Adipose tissue (tissue), 3 donors: ENCODE results near the gene CWC27. TPM values are rescaled to one million over a fixed set of nuclear protein-coding genes. Genes with fewer than 3 reads are reported as not detected.

Experiments
- H3K27ac ChIP-seq: one replicate; pipeline ENCODE4 v1.5.1; 2013; ENCODE audit warnings: low read depth, low read length
- WGBS, 3 donors: extraction: QIAGEN DNeasy Blood & Tissue Kit; methylation state at CpG; one replicate each; pipeline ENCODE4 v1.1.7; 2013; 5-methylcytosine and 5-hydroxymethylcytosine counted together
- polyA plus RNA-seq, 3 donors: library from polyadenylated mRNA; stranded (reverse); fragments of 200-250 nt; gene quantifications; one replicate each; pipeline ENCODE4 v1.2.3, GENCODE V29; 2013
- donor health status: healthy with polysubstance abuse.
- donor health status: Bipolar disorder and iron deficiency.
- donor health status: healthy.

The CWC27 gene
- polyA plus RNA-seq, 3 donors, result 6.3 to 19.0 (median 11.2) TPM

- no peak overlapping the region for H3K27ac ChIP-seq
These were observed 179.1 kb downstream of the CWC27 start for GRCh38 chr5:64947801-64948200.

GRCh38 chr5:64949331-64949730 lies 180.6 kb downstream of the CWC27 start:
- WGBS, 3 donors, result 84 to 90% (median 88%) methylated on average over 3 of the region's 3 CpGs
- H3K27ac ChIP-seq, result no peak overlapping the region

- 92 to 96% (median 94%) methylated on average over 3 of the region's 3 CpGs for WGBS, 3 donors
These were observed 184.4 kb downstream of the CWC27 start for GRCh38 chr5:64952951-64953673.

GRCh38 chr5:64954518-64954917 lies 185.8 kb downstream of the CWC27 start:
- 88 to 100% (median 94%) methylated on average over 1 of the region's 1 CpG for WGBS, 3 donors
- H3K27ac ChIP-seq, result no peak overlapping the region

More at GRCh38 chr5:64952951-64953673, 184.4 kb downstream of the CWC27 start:
- no peak overlapping the region for H3K27ac ChIP-seq

GRCh38 chr5:64958757-64959391 lies 190.1 kb downstream of the CWC27 start:
- no peak overlapping the region for H3K27ac ChIP-seq

GRCh38 chr5:64963278-64963677 lies 194.5 kb downstream of the CWC27 start:
- no peak overlapping the region for H3K27ac ChIP-seq
- WGBS, 3 donors, result 92 to 98% (median 96%) methylated on average over 1 of the region's 1 CpG

- H3K27ac ChIP-seq, result no peak overlapping the region
- WGBS, 3 donors, result 100% methylated on average over 1 of the region's 1 CpG
These were observed 199.9 kb downstream of the CWC27 start for GRCh38 chr5:64968591-64969110.

GRCh38 chr5:64969578-64969977 lies 200.8 kb downstream of the CWC27 start:
- WGBS, 3 donors, result 78 to 87% (median 81%) methylated on average over 5 of the region's 5 CpGs
- no peak overlapping the region for H3K27ac ChIP-seq

GRCh38 chr5:64971513-64971912 lies 202.8 kb downstream of the CWC27 start:
- H3K27ac ChIP-seq, result no peak overlapping the region
- WGBS, 3 donors, result 46 to 68% (median 52%) methylated on average over 2 of the region's 2 CpGs

- WGBS, 3 donors, result 88 to 93% (median 91%) methylated on average over 3 of the region's 3 CpGs
- H3K27ac ChIP-seq, result no peak overlapping the region
These were observed 203.3 kb downstream of the CWC27 start for GRCh38 chr5:64971990-64972389.

- no peak overlapping the region for H3K27ac ChIP-seq
These were observed 203.9 kb downstream of the CWC27 start for GRCh38 chr5:64972591-64972990.

- no peak overlapping the region for H3K27ac ChIP-seq
These were observed 204.5 kb downstream of the CWC27 start for GRCh38 chr5:64973215-64973614.

GRCh38 chr5:64977779-64978178 lies 209.0 kb downstream of the CWC27 start:
- WGBS, 3 donors, result 48 to 86% (median 48%) methylated on average over 1 of the region's 1 CpG
- H3K27ac ChIP-seq, result no peak overlapping the region

More at GRCh38 chr5:64973215-64973614, 204.5 kb downstream of the CWC27 start:
- 60 to 77% (median 68%) methylated on average over 2 of the region's 2 CpGs for WGBS, 3 donors

- H3K27ac ChIP-seq, result no peak overlapping the region
- WGBS, 3 donors, result 72 to 94% (median 80%) methylated on average over 2 of the region's 2 CpGs
These were observed 209.8 kb downstream of the CWC27 start for GRCh38 chr5:64978546-64978945.

- WGBS, 3 donors, result 89 to 94% (median 92%) methylated on average over 3 of the region's 3 CpGs
- H3K27ac ChIP-seq, result no peak overlapping the region
These were observed 210.8 kb downstream of the CWC27 start for GRCh38 chr5:64979531-64979930.

- WGBS, 3 donors, result 97 to 99% (median 98%) methylated on average over 2 of the region's 2 CpGs
- H3K27ac ChIP-seq, result no peak overlapping the region
These were observed 211.4 kb downstream of the CWC27 start for GRCh38 chr5:64980176-64980575.

GRCh38 chr5:64987768-64988167 lies 219.0 kb downstream of the CWC27 start:
- no peak overlapping the region for H3K27ac ChIP-seq
- 89 to 96% (median 89%) methylated on average over 1 of the region's 1 CpG for WGBS, 3 donors

GRCh38 chr5:65009207-65009606 lies 240.5 kb downstream of the CWC27 start:
- H3K27ac ChIP-seq, result no peak overlapping the region
- 96 to 100% (median 100%) methylated on average over 1 of the region's 1 CpG for WGBS, 3 donors

- H3K27ac ChIP-seq, result no peak overlapping the region
- 68 to 97% (median 91%) methylated on average over 1 of the region's 1 CpG for WGBS, 3 donors
These were observed 242.1 kb downstream of the CWC27 start for GRCh38 chr5:65010841-65011240.
